ENCODE measurements around the gene AJUBA. TPM values are rescaled to one million over a fixed set of nuclear protein-coding genes. Genes with fewer than 3 reads are reported as not detected.

AJUBA gene
- total and polyA plus RNA-seq, 2 of the 8 experiments (the other 6 are each of a cell fraction or from before 2014, with no cell fraction given): 33.1 to 46.0 TPM

GRCh38 chr14:23024612-23025075, 42.3 kb upstream of the AJUBA start:
- TF ChIP-seq TBP (IDR thresholded peaks at IDR 0.05; ENCODE audit: low read depth, low read length): no peak
- no peak overlapping the region for H2AFZ ChIP-seq (ENCODE audit: low read length)
- no peak overlapping the region for H2BK20ac ChIP-seq (ENCODE audit: low read length)
- peaks cover 8 to 34% (median 20%) of the 10 kb centered on the region in 4 experiments; a peak in 7 of 8 replicates for H3K36me3 ChIP-seq (ENCODE audit: control insufficient read depth in 2 of 4, insufficient read depth in 4 of 4, low read length in 3 of 4)
- no peak overlapping the region for H3K23ac ChIP-seq (ENCODE audit: insufficient read length)
- POLR2A ChIA-PET (ENCODE audit: partially characterized antibody): interaction anchor here (0.9 to 11.2 kb wide), 10 partner anchors 7 to 67 kb away, joined by 3 to 99 read pairs (median 4); partner anchors contain the start of genes CDH24 and PSMB5
- no peak overlapping the region for H2AK5ac ChIP-seq (ENCODE audit: low read depth, low read length)
- no peak overlapping the region for H2BK12ac ChIP-seq (ENCODE audit: low read depth, low read length)
- CTCF ChIA-PET (ENCODE audit: partially characterized antibody): interaction anchor here (1.3 to 11.9 kb wide), 11 partner anchors 12 to 94 kb away, joined by 3 to 103 read pairs (median 6); partner anchors contain the start of genes AJUBA and PSMB11
- no peak overlapping the region for H2BK5ac ChIP-seq (ENCODE audit: low read depth, low read length)
- H3K4me3 ChIP-seq (ENCODE audit: extremely low read depth in 1 of 4, insufficient read depth in 2 of 4, low read depth in 3 of 4, low read length in 4 of 4): no peak overlapping the region
- no peak overlapping the region for H4K5ac ChIP-seq (ENCODE audit: insufficient read length, low read depth, low read length)
- no peaks in the 10 kb centered on the region for H3K27me3 ChIP-seq (replicated peaks in 1 of 4; ENCODE audit: control insufficient read depth in 3 of 4, extremely low read depth in 1 of 4, insufficient read depth in 3 of 4, low read length in 3 of 4)
- no peaks in the 10 kb centered on the region for H3K23me2 ChIP-seq (ENCODE audit: low read depth, low read length)
- H3K4me1 ChIP-seq (replicated peaks in 1 of 4; ENCODE audit: control insufficient read depth in 3 of 4, insufficient read depth in 4 of 4, low read length in 3 of 4): peaks cover 0 to 3% (median under 1%) of the 10 kb centered on the region in 4 experiments; a peak in 1 of 7 replicates
- no peak overlapping the region for H3K18ac ChIP-seq (ENCODE audit: extremely low read depth, low read length)
- no peaks in the 10 kb centered on the region for H3K9me3 ChIP-seq (ENCODE audit: insufficient read depth in 2 of 2, low read depth in 1 of 2, low read length in 1 of 2)
- no peak overlapping the region for H3K14ac ChIP-seq (ENCODE audit: insufficient read length)
- peaks cover 2 to 6% of the 10 kb centered on the region in 2 experiments for H4K20me1 ChIP-seq (replicated peaks in 1 of 2; ENCODE audit: control insufficient read depth in 1 of 2, insufficient read depth in 2 of 2, low read length in 2 of 2)
- no peak overlapping the region for H4K91ac ChIP-seq (replicated peaks; ENCODE audit: insufficient read length, low read length)
- peaks cover 0 to 11% of the 10 kb centered on the region in 2 experiments; a peak in 2 of 4 replicates for H3K79me2 ChIP-seq (ENCODE audit: control insufficient read depth in 1 of 2, insufficient read depth in 2 of 2, low read length in 2 of 2)
- H3K9ac ChIP-seq (replicated peaks in 1 of 4; ENCODE audit: extremely low read depth in 1 of 4, low read depth in 3 of 4, low read length in 3 of 4): peak overlapping the region in 1 of 4 experiments; percentile 32; a peak in 1 of 7 replicates
- H3K27ac ChIP-seq (ENCODE audit: low read depth, low read length): no peak overlapping the region
- H3K4ac ChIP-seq (replicated peaks; ENCODE audit: insufficient read length, low read depth, low read length): no peak overlapping the region
- FAIRE-seq (no peak), DNase-seq (ENCODE audit: low read depth in 1 of 2, low spot score in 2 of 2) (no peak)
- H2BK15ac ChIP-seq (ENCODE audit: low read length): no peak overlapping the region
- H2BK120ac ChIP-seq (replicated peaks; ENCODE audit: low read depth, low read length): no peak overlapping the region
- H3K4me2 ChIP-seq (ENCODE audit: insufficient read depth in 1 of 2, low read depth in 2 of 2, low read length in 2 of 2): no peak overlapping the region
- H3K56ac ChIP-seq (replicated peaks; ENCODE audit: insufficient read length, low read depth, low read length): no peak overlapping the region
- WGBS, 2 experiments (ENCODE audit: extremely low coverage in 1 of 2, insufficient coverage in 1 of 2, insufficient read length in 1 of 2, insufficient replicate concordance in 2 of 2, low coverage in 1 of 2, low lambda C conversion rate in 2 of 2, missing lambda C conversion rate in 1 of 2): 82% methylated on average over 7 of the region's 7 CpGs; no CpG with 5 or more reads in 1 of the 2 experiments
- no peak overlapping the region for H4K8ac ChIP-seq (ENCODE audit: extremely low read depth, insufficient read depth, low read length)
- H3K79me1 ChIP-seq (ENCODE audit: low read depth, low read length): peaks cover 3% of the 10 kb centered on the region; the same call in 1 of the 2 replicates
